HPDE6-E6E7 (cell line): ENCODE results near the gene POP7.

Source experiments
- DNase-seq: peaks from one replicate; pipeline ENCODE4 v3.0.0; 2011; ENCODE audit warnings: missing footprints; ENCODE audit errors: extremely low spot score

The POP7 gene

GRCh38 chr7:100726996-100727761, 21.3 kb downstream of the POP7 start:
- no peak for DNase-seq

GRCh38 chr7:100728196-100728595, 22.3 kb downstream of the POP7 start:
- no peak for DNase-seq

GRCh38 chr7:100730136-100730800, 24.3 kb downstream of the POP7 start:
- no peak for DNase-seq

GRCh38 chr7:100731937-100732636, 26.2 kb downstream of the POP7 start:
- DNase-seq: no peak

- no peak for DNase-seq
Observed at GRCh38 chr7:100735730-100736129, 29.8 kb downstream of the POP7 start.

- DNase-seq: no peak
Observed at GRCh38 chr7:100736671-100737070, 30.8 kb downstream of the POP7 start.

GRCh38 chr7:100739934-100740333, 34.0 kb downstream of the POP7 start:
- DNase-seq: no peak

DNA sequence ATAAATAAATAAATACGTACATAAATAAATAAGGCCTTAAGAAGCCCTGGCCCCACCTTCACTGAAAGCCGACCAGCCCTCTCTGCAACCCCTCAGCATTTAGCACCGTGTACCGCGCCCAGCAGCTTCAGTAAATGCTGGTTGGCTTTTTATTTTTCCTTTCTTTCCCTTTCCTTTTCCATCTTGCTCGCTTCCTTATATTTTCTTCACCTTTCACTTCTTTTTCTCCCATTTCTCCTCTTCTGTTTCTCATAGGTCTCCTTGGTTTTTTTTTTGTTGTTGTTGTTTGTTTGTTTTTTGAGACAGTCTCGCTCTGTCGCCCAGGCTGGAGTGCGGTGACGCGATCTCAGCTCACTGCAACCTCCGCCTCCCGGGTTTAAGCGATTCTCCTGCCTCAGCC, 38.7 kb downstream of the POP7 start:
- no peak for DNase-seq

DNA sequence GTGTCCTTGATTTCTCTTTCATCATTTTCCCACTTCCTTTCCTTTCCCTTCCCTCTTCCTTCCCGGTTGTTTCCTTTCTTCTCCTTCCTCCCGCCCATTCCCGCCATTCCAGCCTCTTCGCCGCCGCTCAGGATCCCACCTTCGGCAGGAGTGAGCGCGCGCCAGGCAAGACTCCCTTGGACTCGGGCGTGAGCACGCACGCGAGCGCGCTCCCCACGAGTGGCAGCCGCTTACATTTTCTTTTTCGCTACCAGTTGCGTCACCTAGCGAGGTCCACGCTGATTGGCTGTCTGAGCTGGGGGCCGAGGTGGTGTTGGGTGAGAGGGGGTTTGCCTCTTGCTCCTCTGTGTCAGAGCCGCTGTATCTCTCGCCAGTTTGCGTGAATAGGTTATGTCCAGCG, 39.3 kb downstream of the POP7 start:
- DNase-seq: no peak

DNA sequence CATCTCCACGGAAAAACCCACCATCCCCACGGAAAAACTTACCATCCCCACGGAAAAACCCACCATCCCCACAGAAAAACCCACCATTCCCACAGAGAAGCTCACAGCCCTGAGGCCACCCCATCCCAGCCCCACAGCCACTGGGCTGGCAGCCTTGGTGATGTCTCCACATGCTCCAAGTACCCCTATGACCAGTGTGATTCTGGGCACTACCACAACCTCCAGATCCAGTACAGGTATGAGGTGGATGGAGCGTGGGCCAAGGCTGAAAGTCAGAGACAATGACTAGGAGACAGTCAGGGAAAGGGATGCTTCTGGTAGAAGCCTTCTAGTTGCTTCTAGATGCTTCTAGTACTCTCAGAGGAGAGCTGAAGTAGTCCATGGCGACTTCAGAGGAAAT, 47.1 kb downstream of the POP7 start:
- DNase-seq: no peak

DNA sequence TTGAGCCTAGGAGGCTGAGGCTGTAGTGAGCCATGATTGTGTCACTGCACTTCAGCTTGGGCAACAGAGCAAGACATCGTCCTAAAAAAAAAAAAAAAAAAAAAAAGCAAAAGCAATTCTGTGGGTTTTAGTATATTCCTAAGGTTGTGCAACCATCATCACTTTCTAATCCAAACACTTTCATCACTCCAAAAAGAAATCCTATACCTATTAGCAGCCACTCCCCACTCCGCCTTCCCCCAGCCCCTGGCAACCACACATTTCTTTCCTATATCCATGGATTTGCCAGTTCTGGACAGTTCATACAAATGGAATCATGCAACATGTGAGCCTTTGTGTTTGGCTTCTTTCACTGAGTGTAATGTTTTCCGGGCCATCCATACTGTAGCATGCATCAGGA, 47.8 kb downstream of the POP7 start:
- no peak for DNase-seq
